Right lobe of liver (tissue), 4 donors: ENCODE data around the gene FMNL1.

Experiments used
- POLR2A ChIP-seq: fragments of 450-650 bp; IDR thresholded peaks from one replicate; pipeline ENCODE4 v1.6.1; 2017; ENCODE audit warnings: antibody characterized with exemption, mild to moderate bottlenecking
- TF ChIP-seq, protein P1 (sequence below), 4 donors: fragments of 200-600 bp in 3 of 4; fragments of 450-650 bp in 1 of 4; IDR thresholded peaks; one replicate each; pipeline versions ENCODE4 v1.5.1 to v1.8.0; 2016 to 2022; ENCODE audit warnings: antibody characterized with exemption in 4 of 4, mild to moderate bottlenecking in 2 of 4
- donor health status: DM: no; HTN: no; CAD: no.
- donor health status: DM: no; HTN: no; CAD: no.
- donor health status: DM: no; HTN: yes; CAD: no.

GRCh38 chr17:45235416-45236281 lies 14.0 kb downstream of the FMNL1 start:
- TF ChIP-seq, protein P1, sequence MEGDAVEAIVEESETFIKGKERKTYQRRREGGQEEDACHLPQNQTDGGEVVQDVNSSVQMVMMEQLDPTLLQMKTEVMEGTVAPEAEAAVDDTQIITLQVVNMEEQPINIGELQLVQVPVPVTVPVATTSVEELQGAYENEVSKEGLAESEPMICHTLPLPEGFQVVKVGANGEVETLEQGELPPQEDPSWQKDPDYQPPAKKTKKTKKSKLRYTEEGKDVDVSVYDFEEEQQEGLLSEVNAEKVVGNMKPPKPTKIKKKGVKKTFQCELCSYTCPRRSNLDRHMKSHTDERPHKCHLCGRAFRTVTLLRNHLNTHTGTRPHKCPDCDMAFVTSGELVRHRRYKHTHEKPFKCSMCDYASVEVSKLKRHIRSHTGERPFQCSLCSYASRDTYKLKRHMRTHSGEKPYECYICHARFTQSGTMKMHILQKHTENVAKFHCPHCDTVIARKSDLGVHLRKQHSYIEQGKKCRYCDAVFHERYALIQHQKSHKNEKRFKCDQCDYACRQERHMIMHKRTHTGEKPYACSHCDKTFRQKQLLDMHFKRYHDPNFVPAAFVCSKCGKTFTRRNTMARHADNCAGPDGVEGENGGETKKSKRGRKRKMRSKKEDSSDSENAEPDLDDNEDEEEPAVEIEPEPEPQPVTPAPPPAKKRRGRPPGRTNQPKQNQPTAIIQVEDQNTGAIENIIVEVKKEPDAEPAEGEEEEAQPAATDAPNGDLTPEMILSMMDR (IDR thresholded peaks at IDR 0.05): peak; percentile 61 to 82 (median 79)
- no peak for TF ChIP-seq POLR2A
